ENCODE results near the gene PBXIP1. TPM values are rescaled to one million over a fixed set of nuclear protein-coding genes. Genes with fewer than 3 reads are reported as not detected.
"Not testable (repeated sequence)": the region's sequence is repeated elsewhere in the genome, so short reads cannot be mapped to it uniquely, and the experiment has no call there.

PBXIP1 gene
- total RNA-seq, 2 experiments from 2014 or later: 11.2 to 11.7 TPM

- CTCF ChIA-PET: interaction anchor here (0.9 to 10.0 kb wide), 20 partner anchors 8 to 62 kb away, joined by 3 to 115 read pairs (median 8); partner anchors contain the start of genes ADAM15, FLAD1, PBXIP1 and PMVK
- POLR2A ChIA-PET: interaction anchor here (0.7 to 2.1 kb wide), 5 partner anchors 15 to 62 kb away, joined by 3 to 8 read pairs (median 7); partner anchors contain the start of genes FLAD1, PBXIP1, PMVK and PYGO2
Observed at GRCh38 chr1:154998201-154998780, 42.4 kb upstream of the PBXIP1 start.

GRCh38 chr1:154996966-154997701 lies 41.2 kb upstream of the PBXIP1 start:
- ChIA-PET POLR2A (no interaction called here), CTCF (interaction anchor here (1.0 to 10.0 kb wide), 6 partner anchors 10 to 88 kb away, joined by 3 to 115 read pairs (median 4); partner anchors contain the start of genes PMVK and PYGO2)

- POLR2A ChIA-PET: interaction anchor here (0.7 kb wide), 1 partner anchor 337 kb away, joined by 3 read pairs; no protein-coding TSS in a partner anchor
- CTCF ChIA-PET: interaction anchor here (0.6 to 10.0 kb wide), 6 partner anchors 8 to 421 kb away, joined by 3 to 115 read pairs (median 4); partner anchors contain the start of gene FLAD1
Observed at GRCh38 chr1:154995301-154995983, 39.5 kb upstream of the PBXIP1 start.

- ChIA-PET CTCF (interaction anchor here (1.1 to 3.1 kb wide), 6 partner anchors 11 to 97 kb away, joined by 3 to 12 read pairs (median 4); partner anchors contain the start of genes FLAD1 and PYGO2), POLR2A (interaction anchor here (0.6 to 2.2 kb wide), 4 partner anchors 9 to 338 kb away, joined by 3 to 11 read pairs (median 4); partner anchors contain the start of gene FLAD1)
Observed at GRCh38 chr1:154994591-154994990, 38.7 kb upstream of the PBXIP1 start.

GRCh38 chr1:154994269-154994587 lies 38.3 kb upstream of the PBXIP1 start:
- CTCF ChIA-PET: interaction anchor here (1.1 to 3.1 kb wide), 6 partner anchors 10 to 97 kb away, joined by 3 to 12 read pairs (median 4); partner anchors contain the start of genes FLAD1 and PYGO2
- POLR2A ChIA-PET: interaction anchor here (1.4 to 2.2 kb wide), 2 partner anchors 11 to 23 kb away, joined by 4 to 11 read pairs; partner anchors contain the start of gene FLAD1

- POLR2A ChIA-PET: interaction anchor here (1.4 to 2.2 kb wide), 2 partner anchors 10 to 24 kb away, joined by 4 to 11 read pairs; partner anchors contain the start of gene FLAD1
- CTCF ChIA-PET: interaction anchor here (0.9 to 3.1 kb wide), 7 partner anchors 10 to 98 kb away, joined by 3 to 12 read pairs (median 4); partner anchors contain the start of genes FLAD1 and PYGO2
Observed at GRCh38 chr1:154993572-154994268, 37.8 kb upstream of the PBXIP1 start, which contains the start of gene LENEP. TSS of gene LENEP (plus strand) at chr1:154993586. CDS start at chr1:154993608, 22 bp downstream.

- POLR2A ChIA-PET: interaction anchor here (1.4 to 2.2 kb wide), 2 partner anchors 9 to 25 kb away, joined by 4 to 11 read pairs; partner anchors contain the start of gene FLAD1
Observed at GRCh38 chr1:154992721-154993571, 37.0 kb upstream of the PBXIP1 start.

GRCh38 chr1:154990276-154990675 lies 34.4 kb upstream of the PBXIP1 start:
- CTCF ChIA-PET: interaction anchor here (1.1 to 1.2 kb wide), 2 partner anchors 9 to 27 kb away, joined by 3 to 4 read pairs; no protein-coding TSS in a partner anchor

More at GRCh38 chr1:154992721-154993571, 37.0 kb upstream of the PBXIP1 start:
- CTCF ChIA-PET: interaction anchor here (0.9 to 3.1 kb wide), 5 partner anchors 10 to 32 kb away, joined by 3 to 12 read pairs (median 4); partner anchors contain the start of genes FLAD1 and PYGO2

GRCh38 chr1:154989195-154989860 lies 33.4 kb upstream of the PBXIP1 start:
- CTCF ChIA-PET: interaction anchor here (1.1 to 2.8 kb wide), 4 partner anchors 10 to 28 kb away, joined by 3 to 14 read pairs (median 6); no protein-coding TSS in a partner anchor
- POLR2A ChIA-PET: interaction anchor here (0.6 kb wide), 1 partner anchor 40 kb away, joined by 3 read pairs; no protein-coding TSS in a partner anchor

More at GRCh38 chr1:154990276-154990675, 34.4 kb upstream of the PBXIP1 start:
- POLR2A ChIA-PET: no interaction called here

- POLR2A ChIA-PET: interaction anchor here (0.6 kb wide), 1 partner anchor 41 kb away, joined by 3 read pairs; no protein-coding TSS in a partner anchor
- CTCF ChIA-PET: interaction anchor here (0.9 to 2.8 kb wide), 7 partner anchors 8 to 103 kb away, joined by 3 to 14 read pairs (median 3); no protein-coding TSS in a partner anchor
Observed at GRCh38 chr1:154988058-154988954, 32.4 kb upstream of the PBXIP1 start.

- ChIA-PET POLR2A (no interaction called here), CTCF (interaction anchor here (0.9 to 2.8 kb wide), 8 partner anchors 9 to 104 kb away, joined by 3 to 14 read pairs (median 4); no protein-coding TSS in a partner anchor)
Observed at GRCh38 chr1:154987326-154987725, 31.4 kb upstream of the PBXIP1 start.

GRCh38 chr1:154986736-154987135 lies 30.8 kb upstream of the PBXIP1 start:
- POLR2A ChIA-PET: not testable (repeated sequence)
- CTCF ChIA-PET: interaction anchor here (1.2 to 2.8 kb wide), 4 partner anchors 12 to 105 kb away, joined by 3 to 8 read pairs (median 4); no protein-coding TSS in a partner anchor

- CTCF ChIA-PET: interaction anchor here (0.7 to 2.8 kb wide), 16 partner anchors 9 to 101 kb away, joined by 3 to 16 read pairs (median 5); partner anchors contain the start of genes ADAM15, PMVK and PYGO2
- POLR2A ChIA-PET: interaction anchor here (0.6 to 2.7 kb wide), 4 partner anchors 10 to 107 kb away, joined by 3 to 24 read pairs (median 9); partner anchors contain the start of genes CKS1B and LENEP
Observed at GRCh38 chr1:154983776-154984466, 28.0 kb upstream of the PBXIP1 start.

GRCh38 chr1:154982897-154983648 lies 27.2 kb upstream of the PBXIP1 start, which contains the start of gene FLAD1:
TSS of gene FLAD1 (plus strand) at chr1:154983344. CDS start at chr1:154983695, 351 bp downstream.
- POLR2A ChIA-PET: interaction anchor here (1.2 to 2.7 kb wide), 3 partner anchors 9 to 16 kb away, joined by 7 to 24 read pairs (median 11); partner anchors contain the start of genes CKS1B and LENEP
- CTCF ChIA-PET: interaction anchor here (0.5 to 2.8 kb wide), 11 partner anchors 9 to 357 kb away, joined by 3 to 12 read pairs (median 4); partner anchors contain the start of gene ADAM15
